Measurements from ENCODE around the gene ABL2.

The ABL2 gene

DNA sequence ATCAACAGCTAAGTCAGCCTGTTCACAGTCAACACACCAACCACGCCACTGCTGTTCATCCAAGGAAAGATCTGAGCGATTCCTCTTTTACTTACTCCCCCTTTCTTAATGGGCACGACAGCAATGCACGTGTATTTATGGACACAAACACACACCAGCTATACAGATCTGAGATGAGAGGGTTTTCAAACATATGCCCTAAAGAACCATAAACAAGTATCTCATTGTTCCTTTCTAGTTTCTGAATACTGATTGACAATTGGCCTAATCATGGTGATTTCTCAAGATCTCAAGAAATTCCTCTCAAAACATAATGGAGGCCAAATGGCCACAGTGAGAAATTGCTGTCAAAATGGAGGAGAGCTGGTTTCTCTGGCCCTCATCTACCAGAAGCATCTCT is 129.6 kb downstream of the ABL2 start:
- Histone ChIP-seq H3K4me3 (ENCODE audit: low read length) (no peak overlapping the region), H3K27ac (ENCODE audit: low read length) (no peak overlapping the region), H3K4me1 (ENCODE audit: insufficient read depth, low read length) (peaks cover 5% of the 10 kb centered on the region; the same call in 1 of the 2 replicates), H3K9me3 (ENCODE audit: insufficient read depth, low read depth, low read length) (no peaks in the 10 kb centered on the region), H3K9ac (ENCODE audit: low read depth, low read length) (no peak overlapping the region), H3K36me3 (ENCODE audit: insufficient read depth, low read depth, low read length) (peaks cover 25% of the 10 kb centered on the region), H3K27me3 (ENCODE audit: insufficient read depth, low read length) (no peaks in the 10 kb centered on the region)

DNA sequence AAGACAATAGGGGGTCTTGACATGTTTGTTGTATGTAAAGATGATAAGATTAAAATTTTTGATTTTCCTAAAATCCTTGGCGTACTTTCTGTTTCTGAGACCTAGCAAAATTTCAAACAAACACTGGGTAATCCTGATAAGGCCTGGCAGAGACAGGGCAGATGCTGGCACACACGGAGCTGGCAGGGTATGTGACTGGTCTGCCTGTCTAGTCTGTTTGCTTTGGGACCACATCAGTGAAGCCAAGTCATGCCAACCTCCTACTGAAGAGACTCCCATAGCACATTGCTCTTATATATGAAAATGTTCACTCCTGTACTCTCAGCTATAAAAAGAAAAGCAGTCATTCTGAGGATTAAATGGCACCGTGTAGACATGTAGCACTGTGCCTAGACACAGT is 133.6 kb downstream of the ABL2 start:
- H3K4me1 ChIP-seq (ENCODE audit: insufficient read depth, low read length), result peaks cover 5% of the 10 kb centered on the region; the same call in 1 of the 2 replicates
- H3K9me3 ChIP-seq (ENCODE audit: insufficient read depth, low read depth, low read length), result no peaks in the 10 kb centered on the region
- no peak overlapping the region for H3K27ac ChIP-seq (ENCODE audit: low read length)
- H3K4me3 ChIP-seq (ENCODE audit: low read length), result no peak overlapping the region
- no peaks in the 10 kb centered on the region for H3K27me3 ChIP-seq (ENCODE audit: insufficient read depth, low read length)
- H3K9ac ChIP-seq (ENCODE audit: low read depth, low read length), result no peak overlapping the region
- H3K36me3 ChIP-seq (ENCODE audit: insufficient read depth, low read depth, low read length), result peaks cover 61% of the 10 kb centered on the region

DNA sequence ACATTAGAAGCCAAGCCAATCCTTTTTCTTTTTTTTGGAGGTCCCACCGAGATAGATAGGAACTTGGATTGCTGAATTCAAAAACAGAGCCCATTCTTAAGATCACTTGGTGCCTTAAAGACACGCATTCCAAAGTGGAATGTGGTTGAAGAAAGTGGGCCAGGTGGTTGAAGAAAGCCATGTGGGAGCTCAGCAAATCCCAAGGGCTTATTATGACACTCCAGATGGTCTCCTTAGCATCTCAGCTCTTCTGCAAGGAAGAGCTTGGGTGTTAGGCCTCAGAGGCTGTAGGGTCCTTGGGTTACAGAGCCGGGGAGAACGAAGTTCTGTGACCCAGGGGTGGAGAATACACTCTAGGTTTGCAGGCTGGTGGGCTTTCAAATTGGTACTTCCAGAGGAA is 134.1 kb downstream of the ABL2 start:
- no peaks in the 10 kb centered on the region for H3K27me3 ChIP-seq (ENCODE audit: insufficient read depth, low read length)

DNA sequence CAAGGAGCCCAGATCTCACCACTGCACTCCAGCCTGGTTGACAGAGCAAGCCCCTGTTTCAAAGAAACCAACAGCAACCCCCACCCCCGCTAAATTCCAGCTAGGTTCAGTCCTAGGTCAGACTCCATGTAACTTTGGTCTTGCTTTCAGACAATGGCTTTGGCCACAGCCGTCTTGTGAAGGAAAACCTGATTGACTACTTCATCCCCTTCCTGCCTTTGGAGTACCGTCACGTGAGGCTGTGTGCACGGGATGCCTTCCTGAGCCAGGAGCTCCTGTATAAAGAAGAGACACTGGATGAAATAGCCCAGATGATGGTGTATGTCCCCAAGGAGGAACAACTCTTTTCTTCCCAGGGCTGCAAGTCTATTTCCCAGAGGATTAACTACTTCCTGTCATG is 134.7 kb downstream of the ABL2 start:
- Histone ChIP-seq H3K27me3 (ENCODE audit: insufficient read depth, low read length) (no peaks in the 10 kb centered on the region), H3K9me3 (ENCODE audit: insufficient read depth, low read depth, low read length) (no peaks in the 10 kb centered on the region), H3K4me1 (ENCODE audit: insufficient read depth, low read length) (peaks cover 5% of the 10 kb centered on the region; the same call in 1 of the 2 replicates), H3K4me3 (ENCODE audit: low read length) (no peak overlapping the region), H3K27ac (ENCODE audit: low read length) (no peak overlapping the region), H3K9ac (ENCODE audit: low read depth, low read length) (no peak overlapping the region), H3K36me3 (ENCODE audit: insufficient read depth, low read depth, low read length) (peaks cover 69% of the 10 kb centered on the region)

More for the DNA sequence above, 134.1 kb downstream of the ABL2 start:
- no peak overlapping the region for H3K4me3 ChIP-seq (ENCODE audit: low read length)
- no peak overlapping the region for H3K27ac ChIP-seq (ENCODE audit: low read length)
- H3K9ac ChIP-seq (ENCODE audit: low read depth, low read length), result no peak overlapping the region
- H3K9me3 ChIP-seq (ENCODE audit: insufficient read depth, low read depth, low read length), result no peaks in the 10 kb centered on the region
- peaks cover 66% of the 10 kb centered on the region for H3K36me3 ChIP-seq (ENCODE audit: insufficient read depth, low read depth, low read length)
- peaks cover 5% of the 10 kb centered on the region; the same call in 1 of the 2 replicates for H3K4me1 ChIP-seq (ENCODE audit: insufficient read depth, low read length)

DNA sequence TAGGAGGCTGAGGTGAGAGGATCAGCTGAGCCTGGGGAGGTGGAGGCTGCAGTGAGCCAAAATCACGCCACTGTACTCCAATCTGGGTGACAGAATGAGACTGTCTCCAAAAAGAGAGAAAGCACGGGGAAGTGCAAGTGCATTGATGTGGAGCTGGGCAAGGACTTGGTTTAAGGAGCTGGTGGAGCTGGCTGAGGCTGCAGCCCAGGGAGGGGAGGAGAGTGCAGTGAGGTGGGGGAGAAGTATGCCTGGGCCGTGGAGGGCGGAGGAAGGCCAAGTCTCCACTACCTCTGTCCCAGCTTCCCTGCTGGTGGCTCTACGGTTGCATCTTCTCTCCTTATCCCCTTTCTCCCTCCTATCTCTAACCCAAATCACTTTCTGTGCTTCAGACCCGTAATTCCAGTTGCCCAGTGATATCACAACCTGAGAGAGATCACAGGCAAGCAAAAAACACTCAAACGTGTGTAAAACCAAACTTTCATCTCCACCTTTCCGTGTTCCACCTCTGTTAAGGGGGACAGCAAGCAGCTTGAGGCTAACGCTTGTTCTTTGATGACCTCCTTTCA is 136.5 kb downstream of the ABL2 start:
- Histone ChIP-seq H3K27ac (ENCODE audit: low read length) (no peak overlapping the region), H3K27me3 (ENCODE audit: insufficient read depth, low read length) (no peaks in the 10 kb centered on the region), H3K4me3 (ENCODE audit: low read length) (no peak overlapping the region), H3K36me3 (ENCODE audit: insufficient read depth, low read depth, low read length) (peaks cover 75% of the 10 kb centered on the region), H3K4me1 (ENCODE audit: insufficient read depth, low read length) (peaks cover 1% of the 10 kb centered on the region; the same call in 1 of the 2 replicates), H3K9ac (ENCODE audit: low read depth, low read length) (no peak overlapping the region), H3K9me3 (ENCODE audit: insufficient read depth, low read depth, low read length) (no peaks in the 10 kb centered on the region)

DNA sequence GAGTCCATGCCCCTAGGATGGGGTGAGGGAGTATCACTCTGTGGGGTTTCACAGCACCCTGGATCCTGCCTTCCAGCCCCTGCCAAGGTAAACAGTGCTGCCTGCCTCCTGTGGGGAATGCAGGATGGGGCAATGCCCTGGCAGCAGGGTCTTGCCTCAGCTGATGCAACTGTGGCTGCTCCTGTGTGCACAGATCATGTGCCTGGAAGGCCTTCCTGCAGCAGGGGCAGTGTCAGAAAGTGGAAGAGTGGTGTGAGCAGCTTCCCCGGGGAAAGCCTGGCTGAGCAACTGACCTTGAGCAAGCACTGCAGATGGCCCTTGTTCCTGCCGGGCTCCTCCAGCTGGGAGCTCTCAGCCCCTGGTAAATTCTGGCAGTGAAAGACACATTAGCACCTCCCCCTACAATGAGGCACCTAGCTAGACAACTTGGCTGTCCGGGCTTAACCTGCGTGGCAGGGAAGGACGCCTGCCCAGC is 137.7 kb downstream of the ABL2 start:
- Histone ChIP-seq H3K27me3 (ENCODE audit: insufficient read depth, low read length) (no peaks in the 10 kb centered on the region), H3K36me3 (ENCODE audit: insufficient read depth, low read depth, low read length) (peaks cover 63% of the 10 kb centered on the region), H3K9me3 (ENCODE audit: insufficient read depth, low read depth, low read length) (no peaks in the 10 kb centered on the region), H3K9ac (ENCODE audit: low read depth, low read length) (no peak overlapping the region), H3K27ac (ENCODE audit: low read length) (no peak overlapping the region), H3K4me3 (ENCODE audit: low read length) (no peak overlapping the region), H3K4me1 (ENCODE audit: insufficient read depth, low read length) (peaks cover 11% of the 10 kb centered on the region)

DNA sequence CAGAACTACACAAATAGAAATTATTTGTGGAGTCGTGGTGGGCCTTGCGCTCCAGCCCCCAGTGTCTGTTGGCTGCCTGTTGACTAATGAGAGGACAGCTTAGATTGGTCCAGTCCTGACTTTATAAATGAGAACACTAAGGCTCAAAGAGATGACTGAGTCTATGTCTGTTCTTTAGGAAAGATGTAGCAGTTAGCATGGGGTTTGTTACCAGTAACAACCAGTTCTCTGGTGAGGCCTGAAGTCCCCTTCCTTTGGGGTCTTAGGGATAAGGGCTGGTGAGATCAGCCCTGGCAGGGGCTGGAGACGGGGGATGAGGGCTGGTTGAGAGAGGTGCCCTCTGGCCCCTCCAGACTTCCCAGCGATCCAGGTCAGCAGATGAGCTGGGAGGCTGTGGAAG is 138.6 kb downstream of the ABL2 start:
- Histone ChIP-seq H3K4me1 (ENCODE audit: insufficient read depth, low read length) (peaks cover 11% of the 10 kb centered on the region), H3K27me3 (ENCODE audit: insufficient read depth, low read length) (no peaks in the 10 kb centered on the region), H3K9me3 (ENCODE audit: insufficient read depth, low read depth, low read length) (no peaks in the 10 kb centered on the region), H3K27ac (ENCODE audit: low read length) (no peak overlapping the region), H3K4me3 (ENCODE audit: low read length) (no peak overlapping the region), H3K36me3 (ENCODE audit: insufficient read depth, low read depth, low read length) (peaks cover 63% of the 10 kb centered on the region), H3K9ac (ENCODE audit: low read depth, low read length) (no peak overlapping the region)

DNA sequence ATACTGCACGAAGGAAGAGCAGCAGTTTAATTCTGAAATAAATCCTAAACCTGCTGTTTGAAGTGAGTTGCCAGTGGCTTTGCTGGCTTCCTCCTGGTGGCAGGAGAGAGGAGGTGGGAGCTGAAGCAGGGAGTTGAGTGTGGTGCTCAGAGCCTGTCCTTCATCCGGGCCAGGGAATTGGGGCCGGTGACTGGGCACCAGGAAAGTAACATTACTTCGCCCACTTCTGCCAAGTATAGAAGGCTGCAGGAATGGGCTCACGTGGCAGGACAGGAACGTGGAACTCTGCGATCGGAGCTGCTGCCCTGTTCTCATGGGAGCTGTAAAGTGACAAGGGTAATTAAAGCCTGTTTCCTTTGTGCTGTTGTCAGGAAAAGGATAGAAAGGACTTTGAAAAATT is 139.0 kb downstream of the ABL2 start:
- Histone ChIP-seq H3K27ac (ENCODE audit: low read length) (no peak overlapping the region), H3K27me3 (ENCODE audit: insufficient read depth, low read length) (no peaks in the 10 kb centered on the region), H3K36me3 (ENCODE audit: insufficient read depth, low read depth, low read length) (peaks cover 63% of the 10 kb centered on the region), H3K9ac (ENCODE audit: low read depth, low read length) (no peak overlapping the region), H3K9me3 (ENCODE audit: insufficient read depth, low read depth, low read length) (no peaks in the 10 kb centered on the region), H3K4me3 (ENCODE audit: low read length) (no peak overlapping the region), H3K4me1 (ENCODE audit: insufficient read depth, low read length) (peaks cover 11% of the 10 kb centered on the region)

DNA sequence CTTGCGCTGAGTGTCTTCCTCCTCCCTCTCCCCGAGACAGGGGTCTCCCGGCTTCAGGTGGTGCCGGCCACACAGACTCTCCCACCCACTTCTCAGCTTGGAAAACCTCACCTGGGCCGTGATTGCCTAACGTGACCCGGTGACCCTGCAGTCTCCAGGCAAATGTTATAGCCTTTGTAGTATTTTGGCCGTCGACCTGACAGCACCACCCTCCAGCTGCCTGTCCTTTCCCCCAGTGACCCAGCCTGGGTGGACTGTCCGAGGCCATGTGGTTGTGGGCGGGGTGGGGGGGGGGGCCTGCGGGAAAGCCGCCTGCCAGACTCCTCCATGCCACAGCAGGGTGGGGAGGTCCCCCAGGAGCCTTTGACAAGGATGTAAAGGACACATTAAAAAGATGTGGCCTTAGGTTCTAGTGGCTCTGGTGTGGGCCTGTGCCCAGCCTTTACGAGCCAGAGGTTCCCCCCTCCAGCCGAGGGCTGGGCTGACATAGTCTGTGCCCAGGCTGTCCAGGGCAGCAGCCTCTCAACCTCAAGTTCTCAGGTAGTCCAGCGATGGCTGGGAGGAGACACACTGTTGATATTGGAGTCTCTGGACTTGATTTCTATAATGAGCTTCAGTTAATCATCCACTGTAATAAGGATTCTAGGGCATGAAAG is 139.5 kb downstream of the ABL2 start:
- H3K27ac ChIP-seq (ENCODE audit: low read length), result no peak overlapping the region
- peaks cover 59% of the 10 kb centered on the region for H3K36me3 ChIP-seq (ENCODE audit: insufficient read depth, low read depth, low read length)
- H3K4me3 ChIP-seq (ENCODE audit: low read length), result no peak overlapping the region
- H3K4me1 ChIP-seq (ENCODE audit: insufficient read depth, low read length), result peaks cover 11% of the 10 kb centered on the region
- no peaks in the 10 kb centered on the region for H3K9me3 ChIP-seq (ENCODE audit: insufficient read depth, low read depth, low read length)
- H3K9ac ChIP-seq (ENCODE audit: low read depth, low read length), result no peak overlapping the region
- no peaks in the 10 kb centered on the region for H3K27me3 ChIP-seq (ENCODE audit: insufficient read depth, low read length)

DNA sequence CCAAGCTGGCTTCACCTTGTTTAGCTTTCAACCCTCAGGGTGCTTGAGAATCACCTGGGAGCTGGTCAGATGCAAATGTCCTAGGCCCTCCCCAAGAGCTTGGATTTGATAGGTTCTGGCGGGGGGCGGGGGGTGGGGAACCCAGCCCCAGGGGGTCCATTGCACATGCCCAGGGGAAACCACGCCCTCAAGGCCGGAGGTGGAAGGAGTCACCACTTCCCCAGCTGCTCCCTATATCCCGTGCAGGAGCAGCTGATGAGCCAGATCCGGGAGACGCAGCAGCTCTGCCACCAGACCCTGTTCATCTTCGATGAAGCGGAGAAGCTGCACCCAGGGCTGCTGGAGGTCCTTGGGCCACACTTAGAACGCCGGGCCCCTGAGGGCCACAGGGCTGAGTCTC is 141.8 kb downstream of the ABL2 start:
- H3K27ac ChIP-seq (ENCODE audit: low read length), result peak overlapping the region; percentile 32
- peak overlapping the region; percentile 59 for H3K4me3 ChIP-seq (ENCODE audit: low read length)
- H3K4me1 ChIP-seq (ENCODE audit: insufficient read depth, low read length), result peaks cover 11% of the 10 kb centered on the region
- peaks cover 37% of the 10 kb centered on the region for H3K36me3 ChIP-seq (ENCODE audit: insufficient read depth, low read depth, low read length)
- H3K9ac ChIP-seq (ENCODE audit: low read depth, low read length), result peak overlapping the region; percentile 65; the same call in 1 of the 2 replicates
- H3K27me3 ChIP-seq (ENCODE audit: insufficient read depth, low read length), result peaks cover 6% of the 10 kb centered on the region; the same call in 1 of the 2 replicates
- H3K9me3 ChIP-seq (ENCODE audit: insufficient read depth, low read depth, low read length), result no peaks in the 10 kb centered on the region

DNA sequence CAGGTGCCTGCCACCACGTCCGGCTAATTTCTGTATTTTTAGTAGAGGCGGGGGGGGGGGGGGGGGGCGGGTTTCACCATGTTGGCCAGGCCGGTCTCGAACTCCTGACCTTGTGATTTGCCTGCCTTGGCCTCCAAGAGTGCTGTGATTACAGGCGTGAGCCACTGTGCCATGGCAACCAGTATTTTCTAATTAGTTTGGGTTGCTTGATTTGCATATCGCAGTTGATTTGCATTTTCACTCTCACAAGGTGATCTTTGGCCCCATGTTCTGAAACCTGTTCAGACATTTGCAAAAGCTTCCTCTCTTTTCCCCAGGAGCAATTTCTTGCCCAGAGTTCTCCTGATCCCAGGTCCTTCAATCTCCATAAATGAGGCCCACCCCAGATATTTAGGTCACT is 145.9 kb downstream of the ABL2 start:
- no peak overlapping the region for H3K9ac ChIP-seq (ENCODE audit: low read depth, low read length)
- peaks cover 11% of the 10 kb centered on the region; the same call in 1 of the 2 replicates for H3K36me3 ChIP-seq (ENCODE audit: insufficient read depth, low read depth, low read length)
- H3K27me3 ChIP-seq (ENCODE audit: insufficient read depth, low read length), result peaks cover 8% of the 10 kb centered on the region; the same call in 1 of the 2 replicates
- H3K27ac ChIP-seq (ENCODE audit: low read length), result no peak overlapping the region
- no peak overlapping the region for H3K4me3 ChIP-seq (ENCODE audit: low read length)
- no peaks in the 10 kb centered on the region for H3K9me3 ChIP-seq (ENCODE audit: insufficient read depth, low read depth, low read length)
- H3K4me1 ChIP-seq (ENCODE audit: insufficient read depth, low read length), result peaks cover 18% of the 10 kb centered on the region

DNA sequence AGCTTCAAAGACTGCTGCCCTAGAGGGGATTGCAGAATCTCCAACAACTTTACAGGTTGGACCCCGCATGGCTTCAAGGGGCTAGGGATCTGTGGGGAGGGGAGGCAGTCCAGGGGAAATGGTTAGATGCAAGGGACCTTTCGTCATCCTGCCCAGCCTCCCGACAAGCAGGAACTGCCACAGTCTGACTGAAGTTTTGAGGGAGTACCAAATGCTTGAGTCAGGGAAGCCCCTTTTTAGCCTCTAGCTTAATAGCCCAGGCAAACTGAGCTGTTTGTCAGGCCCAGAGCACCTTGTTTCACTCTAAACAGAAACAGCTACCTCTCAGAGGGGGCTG is 146.5 kb downstream of the ABL2 start:
- peaks cover 8% of the 10 kb centered on the region; the same call in 1 of the 2 replicates for H3K27me3 ChIP-seq (ENCODE audit: insufficient read depth, low read length)
- H3K9me3 ChIP-seq (ENCODE audit: insufficient read depth, low read depth, low read length), result no peaks in the 10 kb centered on the region
- H3K36me3 ChIP-seq (ENCODE audit: insufficient read depth, low read depth, low read length), result peaks cover 8% of the 10 kb centered on the region; the same call in 1 of the 2 replicates
- H3K4me3 ChIP-seq (ENCODE audit: low read length), result peak overlapping the region; percentile 84
- H3K4me1 ChIP-seq (ENCODE audit: insufficient read depth, low read length), result peaks cover 17% of the 10 kb centered on the region
- no peak overlapping the region for H3K27ac ChIP-seq (ENCODE audit: low read length)
- H3K9ac ChIP-seq (ENCODE audit: low read depth, low read length), result peak overlapping the region; percentile 64; the same call in 1 of the 2 replicates

Measured in iPS-20b (cell line).